ENCODE measurements around the gene ADAM17. TPM values are rescaled to one million over a fixed set of nuclear protein-coding genes. Genes with fewer than 3 reads are reported as not detected.
"Not testable (repeated sequence)": the region's sequence is repeated elsewhere in the genome, so short reads cannot be mapped to it uniquely, and the experiment has no call there.

ADAM17 gene
- total RNA-seq, 4 donors from 2014 or later: 30.6 to 50.9 (median 42.6) TPM

- DNase-seq (ENCODE audit: low spot score in 2 of 2): peak in 1 of 2 donors; percentile 61
- Histone ChIP-seq H3K4me1 (peaks cover 3 to 71% (median 38%) of the 10 kb centered on the region in 4 donors), H3K27ac (peak overlapping the region; percentile 93 to 99 (median 96)), H3K4me3 (peak overlapping the region; percentile 70 to 97 (median 79)), H3K27me3 (no peaks in the 10 kb centered on the region), H3K9me3 (no peaks in the 10 kb centered on the region), H3K36me3 (peaks cover 0 to 3% (median 0%) of the 10 kb centered on the region in 3 donors)
- TF ChIP-seq EP300 (IDR thresholded peaks at IDR 0.05): no peak
- no peak for TF ChIP-seq CTCF (IDR thresholded peaks at IDR 0.05)
- TF ChIP-seq POLR2A (IDR thresholded peaks at IDR 0.05): no peak
- 0% methylated on average over 9 of the region's 9 CpGs for WGBS, 2 donors
Observed at GRCh38 chr2:9554921-9555296, 721 bp downstream of the ADAM17 start.

- TF ChIP-seq EP300 (IDR thresholded peaks at IDR 0.05) (peak; percentile 63 to 86), POLR2A (IDR thresholded peaks at IDR 0.05) (no peak)
- peak overlapping the region; percentile 29 to 99 (median 78) for H3K27ac ChIP-seq
- H3K4me1 ChIP-seq: peaks cover 3 to 76% (median 54%) of the 10 kb centered on the region in 4 donors
- DNase-seq (ENCODE audit: low spot score in 2 of 2): no peak
- H3K9me3 ChIP-seq: no peaks in the 10 kb centered on the region
- H3K4me3 ChIP-seq: no peak overlapping the region
- WGBS, 2 donors: 12 to 20% methylated on average over 2 of the region's 2 CpGs
- H3K27me3 ChIP-seq: no peaks in the 10 kb centered on the region
- no peaks in the 10 kb centered on the region for H3K36me3 ChIP-seq
Observed at GRCh38 chr2:9552219-9553178, 3.1 kb downstream of the ADAM17 start.

- not testable (repeated sequence) for H3K9me3 ChIP-seq; DNase-seq (ENCODE audit: low spot score in 2 of 2); H3K4me3 ChIP-seq; H3K27me3 ChIP-seq; H3K36me3 ChIP-seq
- peaks cover 3 to 78% (median 63%) of the 10 kb centered on the region in 4 donors for H3K4me1 ChIP-seq
- H3K27ac ChIP-seq: peak overlapping the region in 3 of 4 donors; percentile 59 to 99 (median 98)
- WGBS, 2 donors: 81 to 83% methylated on average over 7 of the region's 7 CpGs
Observed at GRCh38 chr2:9550859-9551391, 4.7 kb downstream of the ADAM17 start.

- H3K36me3 ChIP-seq: no peaks in the 10 kb centered on the region
Observed at GRCh38 chr2:9549420-9549819, 6.2 kb downstream of the ADAM17 start.

GRCh38 chr2:9548506-9548905, 7.1 kb downstream of the ADAM17 start:
- Histone ChIP-seq H3K9me3 (no peaks in the 10 kb centered on the region), H3K4me3 (no peak overlapping the region), H3K27ac (peak overlapping the region in 2 of 4 donors; percentile 60 to 67), H3K27me3 (no peaks in the 10 kb centered on the region), H3K4me1 (peaks cover 3 to 84% (median 60%) of the 10 kb centered on the region in 4 donors), H3K36me3 (no peaks in the 10 kb centered on the region)
- 64 to 67% methylated on average over 2 of the region's 2 CpGs for WGBS, 2 donors
- TF ChIP-seq CTCF (IDR thresholded peaks at IDR 0.05) (no peak), EP300 (IDR thresholded peaks at IDR 0.05) (no peak), POLR2A (IDR thresholded peaks at IDR 0.05) (no peak)
- DNase-seq (ENCODE audit: low spot score in 2 of 2): no peak

More at GRCh38 chr2:9549420-9549819, 6.2 kb downstream of the ADAM17 start:
- H3K4me1 ChIP-seq: peaks cover 3 to 87% (median 63%) of the 10 kb centered on the region in 4 donors
- no peaks in the 10 kb centered on the region for H3K27me3 ChIP-seq
- DNase-seq (ENCODE audit: low spot score in 2 of 2): no peak
- H3K9me3 ChIP-seq: no peaks in the 10 kb centered on the region
- no peak overlapping the region for H3K4me3 ChIP-seq
- H3K27ac ChIP-seq: peak overlapping the region in 2 of 4 donors; percentile 67 to 98
- TF ChIP-seq EP300 (IDR thresholded peaks at IDR 0.05): no peak
- no peak for TF ChIP-seq CTCF (IDR thresholded peaks at IDR 0.05)
- no peak for TF ChIP-seq POLR2A (IDR thresholded peaks at IDR 0.05)
- WGBS, 2 donors: 85 to 88% methylated on average over 9 of the region's 9 CpGs
